ENCODE results near the gene KANSL2.

- TF ChIP-seq CTCF (IDR thresholded peaks at IDR 0.05) = no peak
- TF ChIP-seq POLR2A (IDR thresholded peaks at IDR 0.05) = no peak
- no peak for TF ChIP-seq EP300 (IDR thresholded peaks at IDR 0.05)
Measured at GRCh38 chr12:48640854-48641253, 41.2 kb downstream of the KANSL2 start.
